C4-2B (cell line): ENCODE data around the gene CHRNA1.

Experiments used
- CTCF ChIP-seq: fragments of 450-650 bp; conservative IDR thresholded peaks from 2 replicates; pipeline ENCODE4 v1.5.1; 2017; ENCODE audit warnings: mild to moderate bottlenecking
- ZFX ChIP-seq: fragments of 450-650 bp; IDR thresholded peaks from 2 replicates; pipeline ENCODE4 v1.6.1; 2017

GRCh38 chr2:174781298-174781697 is 17.0 kb upstream of the CHRNA1 start:
- no peak for TF ChIP-seq CTCF
- no peak for TF ChIP-seq ZFX
